CD4-positive, alpha-beta memory T cell (primary cell): ENCODE data around the gene FAM131B. TPM values are rescaled to one million over a fixed set of nuclear protein-coding genes. Genes with fewer than 3 reads are reported as not detected.
A peak's percentile ranks its signal among the peaks of the same experiment; 100 is the strongest.

ENCODE experiments used
- CTCF ChIA-PET: fragments of 350-600 bp; sonication (Branson Sonifier 250); formaldehyde crosslinking; loops from one replicate; lab custom pipeline; 2021; ENCODE audit warnings: inconsistent platforms; ENCODE audit not compliant: partially characterized antibody; lab: Charles Lee
- POLR2A ChIA-PET: fragments of 350-600 bp; sonication (Branson Sonifier 250); formaldehyde crosslinking; loops from one replicate; lab custom pipeline; 2021; ENCODE audit not compliant: partially characterized antibody; lab: Charles Lee
- DNase-seq, 5 donors: peaks; one replicate each; pipeline versions ENCODE4 v3.0.0 to v3.0.0-alpha.2; 2020 to 2022; ENCODE audit warnings: mixed read lengths in 1 of 5
- H3K27ac ChIP-seq: one replicate; pipeline ENCODE4 v1.7.0; 2013; ENCODE audit warnings: low read depth, low read length
- H3K27me3 ChIP-seq: 2 replicates; pipeline ENCODE4 v1.7.0; 2013; ENCODE audit warnings: mild to moderate bottlenecking, low read length, moderate library complexity; ENCODE audit not compliant: insufficient read depth
- H3K36me3 ChIP-seq: 2 replicates; pipeline ENCODE4 v1.7.0; 2013; ENCODE audit warnings: mild to moderate bottlenecking, low read length, moderate library complexity; ENCODE audit not compliant: insufficient read depth
- H3K4me1 ChIP-seq: 2 replicates; pipeline ENCODE4 v1.7.0; 2013; ENCODE audit warnings: mild to moderate bottlenecking, low read length, moderate library complexity; ENCODE audit not compliant: insufficient read depth
- H3K4me3 ChIP-seq, 2 donors: one replicate each; pipeline ENCODE4 v1.7.0; 2013; ENCODE audit warnings: low read length in 2 of 2, mild to moderate bottlenecking in 1 of 2
- H3K9me3 ChIP-seq, 2 donors: one replicate each; pipeline ENCODE4 v1.7.0; 2013; ENCODE audit warnings: low read length in 2 of 2, control low read depth in 1 of 2; ENCODE audit not compliant: control insufficient read depth in 1 of 2
- H3K27ac Mint-ChIP-seq, 7 donors: one replicate each; pipeline ENCODE4 v1.8.0; 2020 to 2021; ENCODE audit warnings: mixed read lengths in 7 of 7, mild to moderate bottlenecking in 6 of 7, inconsistent platforms in 3 of 7, moderate library complexity in 3 of 7
- H3K27me3 Mint-ChIP-seq, 2 donors: one replicate each; pipeline ENCODE4 v1.8.0; 2020 to 2021; ENCODE audit warnings: mixed read lengths in 2 of 2
- H3K36me3 Mint-ChIP-seq, 2 donors: one replicate each; pipeline ENCODE4 v1.8.0; 2020 to 2021; ENCODE audit warnings: mixed read lengths in 2 of 2, inconsistent platforms in 1 of 2, mild to moderate bottlenecking in 1 of 2
- H3K4me1 Mint-ChIP-seq, 4 donors: one replicate each; pipeline ENCODE4 v1.8.0; 2020 to 2021; ENCODE audit warnings: mixed read lengths in 4 of 4, mild to moderate bottlenecking in 1 of 4
- H3K4me3 Mint-ChIP-seq, 8 donors: one replicate each; pipeline ENCODE4 v1.8.0; 2020 to 2021; ENCODE audit warnings: mixed read lengths in 8 of 8, mild to moderate bottlenecking in 7 of 8, moderate library complexity in 6 of 8, inconsistent platforms in 3 of 8
- H3K9me3 Mint-ChIP-seq, 8 donors: one replicate each; pipeline ENCODE4 v1.8.0; 2020 to 2021; ENCODE audit warnings: mixed read lengths in 8 of 8, mild to moderate bottlenecking in 5 of 8, inconsistent platforms in 3 of 8, moderate library complexity in 1 of 8
- intact Hi-C: fragments of 100-400 bp; cut with micrococcal nuclease; formaldehyde crosslinking; loops from one replicate; pipeline ENCODE4 v1.15.1; 2023
- polyA plus RNA-seq, 2 donors: library from polyadenylated mRNA; unstranded; fragments of 300-500 nt; fragmentation: Illumina TruSeq; gene quantifications; one replicate each; pipeline ENCODE4 v1.2.3, GENCODE V29; 2021
- total RNA-seq, 2 experiments: library from RNA; stranded (reverse); gene quantifications; one replicate each; pipeline ENCODE4 v1.2.3, GENCODE V29; 2021

The FAM131B gene
- total and polyA plus RNA-seq, 4 experiments from 2014 or later: 0.61 to 0.97 TPM; not detected in 2

- H3K4me3 ChIP-seq: no peak overlapping the region
- H3K9me3 ChIP-seq: no peaks in the 10 kb centered on the region
- no peaks in the 10 kb centered on the region for H3K36me3 ChIP-seq
- intact Hi-C loops: no loop called here
- DNase-seq: no peak
- H3K4me3 Mint-ChIP-seq: no peak overlapping the region
- ChIA-PET CTCF (interaction anchor here (0.6 to 1.8 kb wide), 5 partner anchors 20 to 322 kb away, joined by 3 to 5 read pairs (median 3); no protein-coding TSS in a partner anchor), POLR2A (interaction anchor here (0.6 to 1.4 kb wide), 3 partner anchors 50 to 78 kb away, joined by 3 to 4 read pairs (median 3); no protein-coding TSS in a partner anchor)
- peak overlapping the region in 3 of 7 donors; percentile 9 to 58 (median 23) for H3K27ac Mint-ChIP-seq
- no peaks in the 10 kb centered on the region for H3K27me3 ChIP-seq
- no peak overlapping the region for H3K27ac ChIP-seq
- peaks cover 8 to 12% (median 9%) of the 10 kb centered on the region in 4 donors for H3K4me1 Mint-ChIP-seq
- H3K9me3 Mint-ChIP-seq: no peaks in the 10 kb centered on the region
- peaks cover 0 to 2% of the 10 kb centered on the region in 2 donors for H3K27me3 Mint-ChIP-seq
- no peaks in the 10 kb centered on the region for H3K36me3 Mint-ChIP-seq
- no peaks in the 10 kb centered on the region for H3K4me1 ChIP-seq
Observed at GRCh38 chr7:143325240-143325639, 37.3 kb downstream of the FAM131B start.

GRCh38 chr7:143323653-143324052 is 38.9 kb downstream of the FAM131B start:
- intact Hi-C loops: no loop called here
- Histone ChIP-seq H3K4me1 (no peaks in the 10 kb centered on the region), H3K27me3 (no peaks in the 10 kb centered on the region), H3K36me3 (no peaks in the 10 kb centered on the region), H3K9me3 (no peaks in the 10 kb centered on the region), H3K27ac (no peak overlapping the region), H3K4me3 (no peak overlapping the region)
- H3K27ac Mint-ChIP-seq: no peak overlapping the region
- no peak overlapping the region for H3K4me3 Mint-ChIP-seq
- H3K27me3 Mint-ChIP-seq: peaks cover 0 to 2% of the 10 kb centered on the region in 2 donors
- no peaks in the 10 kb centered on the region for H3K36me3 Mint-ChIP-seq
- H3K4me1 Mint-ChIP-seq: peaks cover 6 to 12% (median 9%) of the 10 kb centered on the region in 4 donors
- H3K9me3 Mint-ChIP-seq: no peaks in the 10 kb centered on the region
- no peak for DNase-seq
- ChIA-PET POLR2A (no interaction called here), CTCF (no interaction called here)

GRCh38 chr7:143322760-143323633 is 39.5 kb downstream of the FAM131B start:
- no peaks in the 10 kb centered on the region for H3K27me3 ChIP-seq
- Mint-ChIP-seq H3K4me1 (peaks cover 6 to 12% (median 9%) of the 10 kb centered on the region in 4 donors), H3K27me3 (peaks cover 0 to 2% of the 10 kb centered on the region in 2 donors), H3K9me3 (no peaks in the 10 kb centered on the region), H3K36me3 (no peaks in the 10 kb centered on the region), H3K4me3 (no peak overlapping the region), H3K27ac (no peak overlapping the region)
- no peak for DNase-seq
- no peak overlapping the region for H3K4me3 ChIP-seq
- ChIA-PET CTCF (interaction anchor here (0.6 to 1.6 kb wide), 2 partner anchors 17 to 94 kb away, joined by 3 to 5 read pairs; no protein-coding TSS in a partner anchor), POLR2A (no interaction called here)
- intact Hi-C loops: no loop called here
- no peaks in the 10 kb centered on the region for H3K4me1 ChIP-seq
- no peaks in the 10 kb centered on the region for H3K9me3 ChIP-seq
- H3K36me3 ChIP-seq: no peaks in the 10 kb centered on the region
- no peak overlapping the region for H3K27ac ChIP-seq

- Histone ChIP-seq H3K4me1 (no peaks in the 10 kb centered on the region), H3K27me3 (no peaks in the 10 kb centered on the region), H3K4me3 (no peak overlapping the region), H3K9me3 (no peaks in the 10 kb centered on the region), H3K27ac (no peak overlapping the region), H3K36me3 (no peaks in the 10 kb centered on the region)
- Mint-ChIP-seq H3K27ac (peak overlapping the region in 1 of 7 donors; percentile 23), H3K36me3 (no peaks in the 10 kb centered on the region), H3K27me3 (peaks cover 0 to 2% of the 10 kb centered on the region in 2 donors), H3K4me3 (no peak overlapping the region), H3K4me1 (peaks cover 6 to 12% (median 9%) of the 10 kb centered on the region in 4 donors), H3K9me3 (no peaks in the 10 kb centered on the region)
- ChIA-PET CTCF (interaction anchor here (1.1 to 1.6 kb wide), 2 partner anchors 8 to 96 kb away, joined by 3 to 5 read pairs; no protein-coding TSS in a partner anchor), POLR2A (no interaction called here)
- intact Hi-C loops: no loop called here
- DNase-seq: no peak
Observed at GRCh38 chr7:143321734-143322133, 40.8 kb downstream of the FAM131B start.

- H3K27ac ChIP-seq: no peak overlapping the region
- ChIA-PET CTCF (interaction anchor here (1.1 to 1.6 kb wide), 2 partner anchors 8 to 96 kb away, joined by 3 to 5 read pairs; no protein-coding TSS in a partner anchor), POLR2A (no interaction called here)
- no peaks in the 10 kb centered on the region for H3K27me3 ChIP-seq
- no peak overlapping the region for H3K4me3 ChIP-seq
- Mint-ChIP-seq H3K4me1 (peaks cover 6 to 12% (median 9%) of the 10 kb centered on the region in 4 donors), H3K36me3 (no peaks in the 10 kb centered on the region), H3K9me3 (no peaks in the 10 kb centered on the region), H3K27me3 (peaks cover 0 to 2% of the 10 kb centered on the region in 2 donors), H3K4me3 (no peak overlapping the region), H3K27ac (no peak overlapping the region)
- H3K36me3 ChIP-seq: no peaks in the 10 kb centered on the region
- no peaks in the 10 kb centered on the region for H3K4me1 ChIP-seq
- no peaks in the 10 kb centered on the region for H3K9me3 ChIP-seq
- intact Hi-C loops: no loop called here
- DNase-seq: no peak
Observed at GRCh38 chr7:143321242-143321641, 41.3 kb downstream of the FAM131B start.

- POLR2A ChIA-PET: no interaction called here
- no peaks in the 10 kb centered on the region for H3K27me3 ChIP-seq
- Mint-ChIP-seq H3K4me3 (no peak overlapping the region), H3K4me1 (peaks cover 6 to 10% (median 8%) of the 10 kb centered on the region in 4 donors), H3K27me3 (peaks cover 0 to 2% of the 10 kb centered on the region in 2 donors), H3K36me3 (no peaks in the 10 kb centered on the region), H3K9me3 (no peaks in the 10 kb centered on the region), H3K27ac (peak overlapping the region in 1 of 7 donors; percentile 4)
- DNase-seq: no peak
- H3K4me3 ChIP-seq: no peak overlapping the region
- H3K36me3 ChIP-seq: no peaks in the 10 kb centered on the region
- CTCF ChIA-PET: no interaction called here
- no peaks in the 10 kb centered on the region for H3K4me1 ChIP-seq
- no peaks in the 10 kb centered on the region for H3K9me3 ChIP-seq
- intact Hi-C loops: no loop called here
- H3K27ac ChIP-seq: no peak overlapping the region
Observed at GRCh38 chr7:143320620-143321019, 41.9 kb downstream of the FAM131B start.

- H3K4me3 ChIP-seq: no peak overlapping the region
- Mint-ChIP-seq H3K27me3 (peaks cover 0 to 2% of the 10 kb centered on the region in 2 donors), H3K4me1 (no peaks in the 10 kb centered on the region), H3K4me3 (no peak overlapping the region), H3K9me3 (no peaks in the 10 kb centered on the region), H3K36me3 (no peaks in the 10 kb centered on the region), H3K27ac (no peak overlapping the region)
- no peaks in the 10 kb centered on the region for H3K27me3 ChIP-seq
- intact Hi-C loops: no loop called here
- ChIA-PET POLR2A (no interaction called here), CTCF (interaction anchor here (1.0 to 1.6 kb wide), 2 partner anchors 13 to 78 kb away, joined by 5 to 8 read pairs; no protein-coding TSS in a partner anchor)
- H3K27ac ChIP-seq: no peak overlapping the region
- no peaks in the 10 kb centered on the region for H3K4me1 ChIP-seq
- H3K9me3 ChIP-seq: no peaks in the 10 kb centered on the region
- no peaks in the 10 kb centered on the region for H3K36me3 ChIP-seq
- no peak for DNase-seq
Observed at GRCh38 chr7:143318661-143319060, 43.9 kb downstream of the FAM131B start.
